DMS79 (cell line): ENCODE data around the gene TFDP1.
A peak's percentile ranks its signal among the peaks of the same experiment; 100 is the strongest.

Source experiments
- DNase-seq: peaks from one replicate; lab custom pipeline; 2025; lab: John Stamatoyannopoulos, UW

The TFDP1 gene

GRCh38 chr13:113650275-113650674 is 65.7 kb downstream of the TFDP1 start:
- DNase-seq, result peak; percentile 68

- DNase-seq, result peak; percentile 70
Observed at GRCh38 chr13:113650731-113651148, 66.2 kb downstream of the TFDP1 start.

GRCh38 chr13:113651511-113652403 is 67.2 kb downstream of the TFDP1 start:
- DNase-seq, result no peak

GRCh38 chr13:113652404-113653263 is 68.1 kb downstream of the TFDP1 start:
- no peak for DNase-seq

- peak; percentile 73 for DNase-seq
Observed at GRCh38 chr13:113653264-113654174, 69.0 kb downstream of the TFDP1 start.

- DNase-seq, result no peak
Observed at GRCh38 chr13:113654175-113654560, 69.6 kb downstream of the TFDP1 start.

- DNase-seq, result no peak
Observed at GRCh38 chr13:113654591-113655345, 70.2 kb downstream of the TFDP1 start.

GRCh38 chr13:113655346-113656002 is 70.9 kb downstream of the TFDP1 start:
- no peak for DNase-seq

- no peak for DNase-seq
Observed at GRCh38 chr13:113656003-113656588, 71.5 kb downstream of the TFDP1 start.

- DNase-seq, result no peak
Observed at GRCh38 chr13:113656831-113657671, 72.5 kb downstream of the TFDP1 start.

GRCh38 chr13:113657851-113658741 is 73.5 kb downstream of the TFDP1 start, which contains the start of gene ATP4B:
Gene ATP4B (minus strand): TSS chr13:113658198. CDS start chr13:113658144, 54 bp downstream.
- DNase-seq, result no peak

- no peak for DNase-seq
Observed at GRCh38 chr13:113658836-113659235, 74.3 kb downstream of the TFDP1 start.

- DNase-seq, result no peak
Observed at GRCh38 chr13:113659337-113659736, 74.8 kb downstream of the TFDP1 start.

GRCh38 chr13:113660066-113660465 is 75.5 kb downstream of the TFDP1 start:
- no peak for DNase-seq

- no peak for DNase-seq
Observed at GRCh38 chr13:113661509-113661908, 77.0 kb downstream of the TFDP1 start.

- no peak for DNase-seq
Observed at GRCh38 chr13:113663934-113664333, 79.4 kb downstream of the TFDP1 start.

GRCh38 chr13:113664751-113665596 is 80.4 kb downstream of the TFDP1 start:
- DNase-seq, result no peak
